T1000 (cell line): ENCODE measurements around the gene TBC1D2B.
"Not testable (repeated sequence)": the region's sequence is repeated elsewhere in the genome, so short reads cannot be mapped to it uniquely, and the experiment has no call there.

ENCODE experiments used
- DNase-seq: peaks from one replicate; lab custom pipeline; 2025; ENCODE audit warnings: mixed read lengths; lab: John Stamatoyannopoulos, UW

Gene TBC1D2B

GRCh38 chr15:77988347-77989295, 88.9 kb downstream of the TBC1D2B start:
- DNase-seq: no peak

GRCh38 chr15:77987765-77988136, 89.8 kb downstream of the TBC1D2B start:
- DNase-seq: not testable (repeated sequence)

- no peak for DNase-seq
Observed at GRCh38 chr15:77986891-77987764, 90.4 kb downstream of the TBC1D2B start.

- DNase-seq: no peak
Observed at GRCh38 chr15:77985931-77986480, 91.5 kb downstream of the TBC1D2B start.

GRCh38 chr15:77985031-77985930, 92.2 kb downstream of the TBC1D2B start:
- no peak for DNase-seq

- no peak for DNase-seq
Observed at GRCh38 chr15:77984446-77984861, 93.1 kb downstream of the TBC1D2B start.

GRCh38 chr15:77983708-77984445, 93.6 kb downstream of the TBC1D2B start:
- DNase-seq: no peak

- no peak for DNase-seq
Observed at GRCh38 chr15:77983091-77983707, 94.3 kb downstream of the TBC1D2B start.

- DNase-seq: no peak
Observed at GRCh38 chr15:77982127-77982490, 95.4 kb downstream of the TBC1D2B start.

GRCh38 chr15:77981281-77982126, 96.0 kb downstream of the TBC1D2B start:
- DNase-seq: no peak

- DNase-seq: not testable (repeated sequence)
Observed at GRCh38 chr15:77980674-77981073, 96.8 kb downstream of the TBC1D2B start.

GRCh38 chr15:77980098-77980497, 97.4 kb downstream of the TBC1D2B start:
- no peak for DNase-seq

GRCh38 chr15:77979157-77979556, 98.4 kb downstream of the TBC1D2B start:
- DNase-seq: not testable (repeated sequence)

GRCh38 chr15:77978759-77979145, 98.8 kb downstream of the TBC1D2B start:
- not testable (repeated sequence) for DNase-seq

GRCh38 chr15:77977903-77978758, 99.4 kb downstream of the TBC1D2B start:
- DNase-seq: not testable (repeated sequence)

- not testable (repeated sequence) for DNase-seq
Observed at GRCh38 chr15:77976760-77977525, 100.6 kb downstream of the TBC1D2B start.

- not testable (repeated sequence) for DNase-seq
Observed at GRCh38 chr15:77976095-77976450, 101.4 kb downstream of the TBC1D2B start.
